Amniotic stem cell (primary cell): ENCODE results near the gene HOXD12.

ENCODE experiments used
- DNase-seq: peaks from one replicate; lab custom pipeline; 2025; lab: John Stamatoyannopoulos, UW

HOXD12 gene

DNA sequence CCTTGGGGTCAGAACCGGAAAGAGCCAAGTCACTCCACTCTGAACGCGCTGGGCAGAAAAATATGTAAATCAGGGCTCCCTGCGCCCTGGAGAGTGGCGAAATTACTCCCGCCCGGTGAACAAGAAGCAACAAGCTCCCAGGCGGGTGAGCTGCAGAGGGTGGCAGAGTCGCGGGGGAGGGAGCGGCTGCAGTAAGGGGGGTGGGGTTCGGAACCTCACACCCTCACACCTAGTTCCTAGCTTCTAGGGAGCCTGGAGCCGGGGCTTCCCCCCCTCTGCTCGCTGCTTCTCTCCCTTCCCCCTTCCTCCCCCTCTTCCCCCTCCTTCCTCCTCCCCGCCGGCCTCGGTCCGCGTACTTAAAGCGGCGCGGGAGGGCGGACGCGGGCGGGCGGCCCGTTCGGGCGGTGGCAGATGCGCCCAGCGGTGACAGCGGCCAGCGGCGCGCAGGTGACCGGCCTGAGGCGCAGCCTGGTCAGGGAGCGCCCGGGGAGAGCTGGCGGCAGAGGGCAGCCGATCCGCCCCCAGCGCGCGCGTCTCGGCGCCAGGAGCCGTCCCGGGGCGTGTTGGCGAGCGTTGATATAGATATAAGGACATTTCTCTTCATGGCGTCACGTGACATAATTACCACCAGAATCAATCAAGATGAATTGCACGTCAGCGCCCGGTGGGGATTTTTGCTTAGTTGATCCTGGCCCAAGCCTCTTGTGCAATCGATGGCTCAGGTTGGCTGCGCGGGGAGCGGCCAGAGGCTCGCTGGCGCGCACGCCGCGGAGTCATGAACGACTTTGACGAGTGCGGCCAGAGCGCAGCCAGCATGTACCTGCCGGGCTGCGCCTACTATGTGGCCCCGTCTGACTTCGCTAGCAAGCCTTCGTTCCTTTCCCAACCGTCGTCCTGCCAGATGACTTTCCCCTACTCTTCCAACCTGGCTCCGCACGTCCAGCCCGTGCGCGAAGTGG is 7.3 kb downstream of the HOXD12 start, which contains the start of gene HOXD11:
Gene HOXD11 (plus strand): TSS at position 700 of the 959 bp plus-strand sequence. CDS start 76 bp downstream, at position 776.
- no peak for DNase-seq

DNA sequence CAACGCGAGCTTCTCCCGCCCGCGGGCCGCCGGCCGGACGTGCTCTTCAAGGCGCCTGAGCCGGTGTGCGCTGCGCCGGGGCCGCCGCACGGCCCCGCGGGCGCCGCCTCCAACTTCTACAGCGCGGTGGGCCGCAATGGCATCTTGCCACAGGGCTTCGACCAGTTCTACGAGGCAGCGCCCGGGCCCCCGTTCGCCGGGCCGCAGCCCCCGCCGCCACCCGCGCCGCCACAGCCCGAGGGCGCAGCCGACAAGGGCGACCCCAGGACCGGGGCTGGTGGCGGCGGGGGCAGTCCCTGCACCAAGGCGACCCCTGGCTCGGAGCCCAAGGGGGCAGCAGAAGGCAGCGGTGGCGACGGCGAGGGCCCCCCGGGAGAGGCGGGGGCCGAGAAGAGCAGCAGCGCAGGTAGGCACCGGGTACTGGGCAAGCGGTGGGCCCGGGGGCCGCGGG is 8.2 kb downstream of the HOXD12 start:
- DNase-seq: no peak

DNA sequence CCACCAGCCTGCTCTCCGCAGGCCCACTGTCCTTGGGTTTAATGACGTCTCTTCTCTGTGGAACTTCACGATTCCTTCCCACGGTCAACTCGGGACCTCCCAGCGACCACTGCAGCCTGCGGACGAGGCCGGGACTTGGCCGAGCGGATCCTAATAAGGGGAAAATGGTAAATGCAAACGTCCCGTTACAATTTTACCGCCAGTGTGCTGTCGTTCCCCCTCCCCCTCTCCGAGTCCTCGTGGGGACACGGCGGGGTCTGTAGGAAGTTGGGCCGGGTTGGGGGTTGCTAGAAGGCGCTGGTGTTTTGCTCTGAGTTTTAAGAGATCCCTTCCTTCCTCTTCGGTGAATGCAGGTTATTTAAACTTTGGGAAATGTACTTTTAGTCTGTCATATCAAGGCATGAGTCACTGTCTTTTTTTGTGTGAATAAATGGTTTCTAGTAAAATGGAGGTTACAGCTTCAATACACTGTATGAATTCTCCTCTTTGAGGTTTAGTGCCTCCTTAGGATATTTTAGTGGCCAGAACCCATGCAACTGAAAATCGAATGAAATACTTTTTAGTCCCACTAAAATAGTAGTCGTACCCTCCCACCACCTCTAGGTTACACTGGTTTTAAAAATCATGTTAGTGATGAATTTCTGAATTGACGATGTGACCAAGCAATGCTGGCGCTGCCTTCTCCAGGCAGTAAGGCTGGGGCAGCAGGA is 9.8 kb downstream of the HOXD12 start:
- no peak for DNase-seq

DNA sequence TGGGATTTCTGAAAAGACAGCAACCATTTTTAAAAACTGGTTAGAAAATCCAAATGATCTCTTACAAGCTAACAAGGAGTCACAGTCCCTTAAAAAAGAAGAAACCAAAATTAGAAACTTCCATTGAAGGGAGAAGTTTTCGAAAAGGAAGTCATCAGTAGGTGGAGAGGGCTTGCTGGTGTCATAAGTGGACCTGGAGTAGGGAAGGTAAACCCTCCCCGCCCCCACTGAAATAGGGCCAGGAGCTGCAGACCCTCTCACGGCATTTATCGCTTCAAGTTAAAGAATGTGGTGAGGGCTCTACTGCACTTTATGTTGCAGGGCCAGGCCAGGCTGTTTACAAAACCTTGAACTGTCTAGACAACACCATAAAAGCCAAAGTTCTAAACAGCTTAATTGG is 10.4 kb downstream of the HOXD12 start:
- no peak for DNase-seq

DNA sequence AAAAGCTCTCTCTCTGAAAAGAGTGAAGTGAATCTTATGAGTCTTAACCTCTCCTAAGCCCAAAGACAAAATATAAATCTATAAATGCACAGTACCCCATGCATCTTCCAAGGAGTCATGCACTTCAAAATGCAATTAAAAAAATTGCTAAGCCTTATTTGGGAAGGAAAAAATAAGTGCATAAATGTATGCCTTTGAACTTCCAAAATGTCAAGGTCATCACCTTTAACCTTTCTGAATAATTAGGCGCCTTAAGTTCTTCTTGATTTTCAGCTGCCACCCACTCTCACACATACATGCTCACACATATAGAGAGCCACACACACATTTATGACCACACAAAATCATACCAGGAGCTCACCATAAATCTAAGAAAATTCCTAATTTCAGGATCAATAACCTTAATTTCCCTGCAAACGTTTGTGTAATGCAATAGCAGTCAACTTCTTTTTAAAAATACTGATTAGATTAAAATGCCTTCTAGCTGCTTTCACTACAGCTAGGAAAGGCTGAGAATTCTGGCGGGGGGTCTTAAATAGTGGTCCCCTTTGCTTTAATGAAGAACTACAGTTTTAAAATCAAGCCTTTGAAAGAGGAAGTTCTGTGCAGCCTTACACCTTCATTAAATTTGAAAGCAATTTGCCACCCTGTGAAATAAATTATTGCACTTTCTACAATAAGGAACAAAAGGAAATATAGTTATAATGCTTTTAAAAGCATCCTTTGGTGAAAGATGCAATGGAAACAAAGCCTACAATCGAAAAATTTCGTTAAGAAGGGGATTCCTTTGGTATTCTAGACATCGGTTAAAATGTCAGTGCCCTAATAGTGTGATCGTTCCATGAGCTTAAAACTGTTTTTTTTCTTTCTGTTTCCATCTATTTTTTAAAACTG is 11.1 kb downstream of the HOXD12 start:
- no peak for DNase-seq

DNA sequence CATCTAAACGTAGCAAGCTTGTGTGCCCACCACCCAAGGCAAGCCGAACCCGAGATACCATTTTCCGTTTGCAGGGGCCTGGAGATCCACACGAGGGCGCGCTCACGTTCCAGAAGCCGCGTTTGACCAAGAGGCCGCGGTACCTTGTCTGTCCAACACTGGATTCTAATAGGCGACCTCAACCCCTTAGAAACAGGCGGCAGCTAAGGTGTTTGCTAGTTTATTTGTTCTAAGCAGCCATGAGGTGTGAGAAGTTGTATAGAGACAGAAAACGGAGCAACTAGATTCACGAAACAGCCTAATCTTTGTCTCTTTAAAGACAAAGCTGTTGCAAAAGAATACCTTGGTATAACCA is 11.7 kb downstream of the HOXD12 start:
- DNase-seq: no peak

DNA sequence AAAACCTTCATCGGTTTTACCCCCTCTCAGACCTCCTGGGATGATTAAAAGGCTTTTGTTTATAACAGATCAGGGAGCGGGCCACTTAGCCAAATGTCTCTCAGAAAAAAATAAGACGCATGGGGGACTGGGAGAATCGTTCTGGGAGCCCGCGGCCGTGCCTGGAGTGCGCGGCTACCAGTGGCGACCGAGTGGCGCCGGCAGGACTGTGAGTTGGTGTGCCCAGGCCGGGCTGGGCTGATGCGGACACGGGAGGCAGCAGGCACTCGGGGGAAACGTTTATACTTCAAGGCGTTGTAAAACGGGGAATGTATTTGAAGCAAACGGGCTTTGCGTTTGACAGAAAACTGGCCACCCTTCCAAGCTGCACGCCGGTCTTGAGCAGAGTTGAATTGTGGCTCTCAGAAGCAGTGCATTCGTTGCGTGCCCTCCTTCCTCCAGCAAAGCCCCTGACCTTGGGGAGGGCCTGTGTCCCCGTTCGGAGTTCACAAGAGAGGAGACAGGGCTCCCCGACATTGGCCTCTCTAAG is 12.3 kb downstream of the HOXD12 start:
- no peak for DNase-seq

DNA sequence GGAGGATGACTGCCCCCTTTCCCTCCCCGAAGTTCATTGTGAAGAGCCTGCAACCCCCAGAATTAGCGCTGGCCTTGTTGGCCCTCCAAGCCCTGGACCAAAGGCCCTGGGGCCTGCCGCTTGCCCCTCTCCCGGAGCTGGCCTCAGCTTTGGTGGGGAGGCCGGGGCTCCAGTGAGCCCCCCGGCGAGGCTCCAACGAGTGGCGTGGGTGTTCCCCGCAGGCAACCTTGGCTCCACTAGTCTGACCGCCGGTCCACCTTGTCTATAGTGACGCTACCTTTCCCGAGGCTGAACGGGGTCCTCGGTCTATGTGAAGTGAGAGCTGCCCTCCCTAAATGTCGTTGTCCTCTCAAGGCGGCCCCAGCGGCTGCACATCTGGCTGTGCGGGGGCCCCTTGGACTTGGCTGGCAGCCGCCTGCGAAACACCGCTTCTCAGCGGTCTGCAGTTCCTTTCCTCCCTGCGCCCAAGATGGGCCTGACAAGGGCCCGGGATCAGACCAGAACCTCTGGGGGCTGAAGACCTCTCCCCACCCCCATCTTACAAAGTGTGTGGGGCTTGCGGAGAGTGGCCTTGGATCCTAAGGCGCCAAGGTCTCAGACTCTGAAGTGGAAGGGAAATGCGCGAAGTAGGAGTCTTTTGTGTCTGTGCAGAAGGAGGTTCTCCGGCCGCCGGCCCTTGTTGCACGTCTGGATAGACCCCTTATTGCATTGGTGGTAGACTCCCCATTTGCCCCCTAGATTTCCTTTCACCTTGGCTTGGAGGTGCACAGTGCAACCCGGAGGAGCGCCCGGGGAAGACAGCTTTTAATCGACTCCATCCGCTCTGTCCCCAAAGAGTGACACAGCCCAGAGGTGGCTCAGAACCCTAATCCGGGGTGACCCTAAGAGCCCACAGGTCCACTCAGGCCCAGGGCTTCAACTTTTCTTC is 13.0 kb downstream of the HOXD12 start:
- no peak for DNase-seq

DNA sequence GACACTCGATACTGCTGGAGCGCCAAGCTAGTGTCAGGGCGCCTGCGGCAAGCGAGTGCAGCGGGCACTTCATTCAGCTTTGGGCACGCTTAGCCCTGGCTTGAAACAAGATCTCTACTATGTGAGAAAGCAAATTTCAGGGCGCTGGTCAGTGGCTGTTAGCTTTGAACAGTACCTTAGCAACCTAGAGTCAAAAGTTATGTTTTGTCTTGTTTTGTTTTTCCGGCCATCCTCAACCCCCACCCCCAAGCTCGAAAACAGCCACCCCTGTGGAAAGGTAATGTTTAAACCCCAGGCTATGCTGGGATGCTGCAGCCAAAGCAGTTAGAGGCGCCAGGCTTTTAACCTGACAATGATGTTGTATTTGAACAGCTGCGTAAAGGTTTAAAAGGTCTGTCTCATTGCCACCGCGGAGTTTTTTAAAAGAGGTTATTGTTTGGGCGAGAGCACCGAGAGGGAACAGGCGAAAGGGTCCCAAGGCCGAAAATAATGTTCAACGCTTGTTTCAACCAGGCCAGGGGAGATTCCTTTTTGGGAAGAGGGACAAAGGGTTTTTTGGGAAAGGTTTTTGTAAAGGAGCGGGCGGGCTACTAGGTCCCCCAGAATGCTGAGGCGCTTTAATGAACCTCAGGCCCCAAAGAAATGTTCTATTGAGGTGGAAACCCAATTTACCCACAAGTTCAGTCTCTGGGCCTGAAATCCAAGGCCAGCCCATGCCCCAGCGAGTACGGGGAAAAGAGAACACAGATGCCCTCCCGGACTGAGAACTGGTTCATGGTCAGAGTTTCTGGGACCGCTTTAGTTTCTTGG is 14.7 kb downstream of the HOXD12 start:
- DNase-seq: no peak

DNA sequence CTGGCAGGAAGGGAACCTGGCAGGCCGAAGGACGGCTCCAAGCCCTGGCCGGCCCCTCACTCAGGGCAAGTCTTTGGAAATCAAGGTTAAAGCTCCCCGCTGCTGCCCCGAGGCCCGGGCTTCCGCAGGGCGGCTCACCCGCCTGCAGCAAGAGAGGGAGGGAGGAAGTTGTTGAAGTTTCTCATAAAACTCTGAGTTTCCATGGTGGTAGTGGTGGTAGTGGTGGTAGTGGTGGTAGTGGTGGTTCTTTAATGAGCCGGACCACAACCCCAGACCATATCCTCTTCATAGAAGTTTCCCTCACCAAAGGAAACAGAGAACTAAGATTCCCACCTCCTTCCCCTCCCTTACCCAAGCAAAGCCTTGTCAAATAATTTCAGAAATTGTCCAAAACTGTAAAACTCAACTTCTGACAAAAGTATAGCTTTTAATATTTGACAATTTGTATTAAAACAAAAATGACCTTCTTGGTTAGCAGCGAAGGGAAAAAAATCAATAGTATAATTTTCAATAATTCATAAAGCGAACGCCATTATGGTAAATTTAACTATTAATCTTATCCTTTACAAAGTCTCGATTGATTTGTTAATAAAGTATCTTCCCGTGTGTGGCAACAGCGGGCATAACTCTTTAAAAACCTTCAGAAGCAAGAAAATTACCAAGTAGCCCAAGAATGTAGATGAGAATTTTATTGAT is 15.5 kb downstream of the HOXD12 start:
- no peak for DNase-seq

DNA sequence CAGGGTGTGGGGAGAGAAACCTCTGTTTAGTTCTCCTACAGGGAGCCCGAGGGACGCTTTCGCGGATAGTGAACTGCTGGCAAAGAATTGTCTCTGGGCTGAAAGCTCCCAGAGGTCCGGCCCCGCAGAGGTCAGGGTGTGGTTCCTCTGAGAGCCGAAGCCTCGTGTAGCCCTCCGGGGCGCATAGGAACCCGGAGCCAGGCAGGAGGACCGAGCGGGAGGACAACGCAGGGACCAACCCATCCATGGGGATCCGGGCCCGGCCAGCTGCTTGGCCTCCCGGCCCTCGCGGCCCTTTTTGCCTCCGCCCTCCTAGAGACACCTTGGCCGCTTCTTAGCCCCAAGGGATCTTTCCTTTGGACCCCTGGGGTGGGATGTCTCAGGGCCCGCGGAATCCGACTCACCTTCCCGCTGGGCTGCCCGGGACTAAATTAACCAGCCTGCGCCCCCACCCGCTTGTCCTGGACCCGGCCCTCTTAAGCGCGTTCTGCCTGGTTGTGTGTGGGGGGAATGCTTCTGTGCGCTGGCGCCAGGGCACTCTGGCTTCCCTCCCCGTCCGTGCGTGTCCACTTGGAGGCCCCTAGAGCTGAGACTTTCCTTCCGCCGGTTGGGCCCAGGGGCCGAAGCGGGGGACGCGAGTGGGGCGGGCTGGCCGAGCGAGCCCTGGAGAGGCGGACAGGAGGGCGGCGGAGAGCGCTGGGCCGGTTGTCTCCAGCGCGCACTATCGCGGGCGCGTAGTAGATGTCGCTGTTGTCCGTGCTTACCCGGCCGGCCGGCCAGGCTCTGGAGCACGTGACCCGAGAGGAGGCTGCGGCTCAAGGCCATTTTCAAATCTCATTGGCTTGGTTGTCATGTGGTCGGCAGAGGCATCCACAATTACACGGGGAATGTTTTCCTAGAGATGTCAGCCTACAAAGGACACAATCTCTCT is 16.6 kb downstream of the HOXD12 start, which contains the start of gene HOXD10:
Gene HOXD10 (plus strand): TSS at position 896 of the 931 bp plus-strand sequence. CDS start 56 bp downstream, outside the sequence.
- DNase-seq: no peak

DNA sequence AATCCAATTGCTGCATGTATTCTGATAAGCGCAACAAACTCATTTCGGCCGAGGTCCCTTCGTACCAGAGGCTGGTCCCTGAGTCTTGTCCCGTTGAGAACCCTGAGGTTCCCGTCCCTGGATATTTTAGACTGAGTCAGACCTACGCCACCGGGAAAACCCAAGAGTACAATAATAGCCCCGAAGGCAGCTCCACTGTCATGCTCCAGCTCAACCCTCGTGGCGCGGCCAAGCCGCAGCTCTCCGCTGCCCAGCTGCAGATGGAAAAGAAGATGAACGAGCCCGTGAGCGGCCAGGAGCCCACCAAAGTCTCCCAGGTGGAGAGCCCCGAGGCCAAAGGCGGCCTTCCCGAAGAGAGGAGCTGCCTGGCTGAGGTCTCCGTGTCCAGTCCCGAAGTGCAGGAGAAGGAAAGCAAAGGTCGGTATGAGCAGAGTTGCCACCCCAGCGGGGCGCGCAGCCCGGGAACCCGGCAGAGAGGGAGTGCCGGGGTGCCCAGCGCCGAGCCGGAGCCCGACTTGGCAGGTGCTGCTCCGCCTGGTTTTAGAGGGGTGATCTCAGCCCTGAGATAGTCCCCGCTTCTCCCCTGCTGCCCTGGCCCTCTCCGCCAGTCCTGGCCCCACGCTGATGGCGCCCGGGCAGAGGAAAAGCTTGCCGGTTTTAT is 17.7 kb downstream of the HOXD12 start:
- no peak for DNase-seq

DNA sequence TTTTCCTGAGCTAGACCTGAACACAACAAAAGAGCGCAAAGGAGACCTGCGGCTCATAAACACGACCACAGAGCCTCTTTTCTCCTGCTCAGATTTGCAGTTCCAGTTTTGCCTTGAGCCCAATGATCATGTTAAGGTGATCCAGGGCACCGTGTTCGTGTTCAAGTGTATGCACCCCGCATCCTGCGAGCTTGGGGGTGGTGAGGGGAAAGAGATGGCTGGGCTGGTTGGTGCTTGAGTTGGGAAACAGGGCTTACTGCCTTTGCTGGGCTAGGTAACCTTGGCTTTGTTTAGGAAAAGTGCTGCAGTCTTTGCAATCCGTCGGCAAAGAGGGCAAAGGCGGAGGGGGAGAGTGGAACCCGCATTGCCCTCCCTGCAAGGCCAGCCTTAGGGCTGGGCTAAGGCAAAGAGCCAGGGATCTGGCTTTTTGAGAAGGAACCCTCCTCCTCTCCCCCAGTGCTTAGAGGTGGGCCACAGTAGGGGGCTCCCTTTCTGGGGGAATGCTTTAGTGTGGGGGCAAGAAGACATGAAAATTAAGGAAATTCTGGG is 18.3 kb downstream of the HOXD12 start:
- DNase-seq: no peak

DNA sequence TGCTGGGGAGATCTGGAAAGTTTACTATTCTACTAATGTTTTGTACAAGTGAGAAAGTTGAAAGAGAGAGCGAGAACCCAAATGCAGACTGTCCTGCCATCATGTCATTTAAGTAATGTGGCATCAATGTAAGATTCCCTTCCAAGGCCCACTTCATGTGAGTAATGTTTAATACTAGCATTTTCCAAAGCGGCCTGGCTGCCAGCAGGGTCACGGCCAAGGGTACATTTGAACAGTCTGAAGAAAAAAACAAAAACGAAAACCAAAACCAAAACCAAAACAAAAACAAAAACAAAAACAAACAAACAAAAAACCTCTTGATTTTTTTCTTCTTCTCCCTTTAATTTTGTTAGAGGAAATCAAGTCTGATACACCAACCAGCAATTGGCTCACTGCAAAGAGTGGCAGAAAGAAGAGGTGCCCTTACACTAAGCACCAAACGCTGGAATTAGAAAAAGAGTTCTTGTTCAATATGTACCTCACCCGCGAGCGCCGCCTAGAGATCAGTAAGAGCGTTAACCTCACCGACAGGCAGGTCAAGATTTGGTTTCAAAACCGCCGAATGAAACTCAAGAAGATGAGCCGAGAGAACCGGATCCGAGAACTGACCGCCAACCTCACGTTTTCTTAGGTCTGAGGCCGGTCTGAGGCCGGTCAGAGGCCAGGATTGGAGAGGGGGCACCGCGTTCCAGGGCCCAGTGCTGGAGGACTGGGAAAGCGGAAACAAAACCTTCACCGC is 19.2 kb downstream of the HOXD12 start:
- DNase-seq: no peak

DNA sequence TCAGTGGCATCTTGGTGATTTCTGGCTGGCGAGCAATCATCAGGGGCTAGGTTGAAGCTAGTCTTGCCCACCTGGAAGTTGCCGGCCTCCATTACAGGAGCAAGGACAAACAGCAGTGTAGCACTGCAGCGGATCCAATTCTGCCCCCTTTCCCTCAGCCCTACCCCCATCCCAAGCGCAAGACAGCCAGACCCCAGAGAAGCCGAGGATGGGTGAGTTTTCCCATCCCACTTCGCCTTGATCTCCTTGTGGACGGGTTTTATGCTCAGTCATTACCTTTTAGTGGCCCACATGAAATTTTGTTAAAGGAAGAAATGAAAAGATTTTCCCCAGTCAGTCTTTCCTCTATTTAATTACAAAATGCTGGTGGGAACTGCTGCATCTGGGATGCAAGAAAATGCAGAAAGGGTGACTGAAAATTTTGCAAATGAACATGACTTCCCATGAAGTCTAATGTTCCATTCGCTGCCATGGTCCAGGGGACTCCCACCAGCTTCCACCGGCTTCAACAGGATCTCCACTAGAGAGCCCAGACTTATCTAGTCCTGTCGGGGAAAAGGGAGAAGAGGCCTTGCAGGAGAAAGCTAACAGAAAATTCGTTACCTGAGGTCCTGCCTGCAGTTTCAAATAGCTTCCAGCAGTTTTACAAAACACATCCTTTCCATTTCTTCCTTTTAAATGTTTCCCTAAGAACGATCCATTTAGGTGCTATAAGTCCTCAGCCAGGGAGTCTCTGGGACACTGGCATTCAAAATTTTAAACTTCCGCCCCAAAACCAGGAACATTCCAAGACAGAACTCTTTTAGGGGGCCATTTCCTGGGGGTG is 21.0 kb downstream of the HOXD12 start:
- DNase-seq: no peak
